Lower leg skin (tissue), 3 donors: ENCODE data around the gene GPR34.

Experiments used
- CTCF ChIP-seq, 3 donors: fragments of 450-650 bp; IDR thresholded peaks; one replicate each; pipeline ENCODE4 v1.5.1; 2016; ENCODE audit warnings: antibody characterized with exemption in 3 of 3, mild to moderate bottlenecking in 3 of 3, moderate library complexity in 2 of 3
- POLR2A ChIP-seq, 2 donors: fragments of 450-650 bp; IDR thresholded peaks; one replicate each; pipeline ENCODE4 v1.6.1; 2016 to 2017; ENCODE audit warnings: antibody characterized with exemption in 2 of 2, mild to moderate bottlenecking in 1 of 2, moderate library complexity in 1 of 2

GRCh38 chrX:41705680-41706374 is 17.1 kb downstream of the GPR34 start:
- TF ChIP-seq CTCF (IDR thresholded peaks at IDR 0.05) (no peak), POLR2A (IDR thresholded peaks at IDR 0.05) (no peak)
